Neural cell (in vitro differentiated cells): ENCODE results near the gene TMPRSS2. TPM values are rescaled to one million over a fixed set of nuclear protein-coding genes. Genes with fewer than 3 reads are reported as not detected.

Experiments used
- H2AFZ ChIP-seq: fragments of 200-600, 300-800 bp; sonication (generic), shearing (Covaris generic); 2 replicates; pipeline ENCODE4 v1.6.0; 2014; ENCODE audit warnings: low read depth, mild to moderate bottlenecking, antibody characterized with exemption, low read length, moderate library complexity
- H3F3A ChIP-seq: fragments of 200-600 bp; shearing (Covaris generic); 2 replicates; pipeline ENCODE4 v1.6.1; 2016; ENCODE audit warnings: mild to moderate bottlenecking, moderate library complexity, mixed read lengths, antibody characterized with exemption, low read length; ENCODE audit not compliant: insufficient read depth, poor library complexity, severe bottlenecking
- H3K27ac ChIP-seq: fragments of 200-600, 300-800 bp; sonication (generic), shearing (Covaris generic); 2 replicates; pipeline ENCODE4 v1.5.1; 2014; ENCODE audit warnings: mild to moderate bottlenecking, low read length, moderate library complexity
- H3K27me3 ChIP-seq: fragments of 300-800, 200-600 bp; sonication (generic), shearing (Covaris generic); 2 replicates; pipeline ENCODE4 v1.6.0; 2014; ENCODE audit warnings: mild to moderate bottlenecking, low read depth, low read length, moderate library complexity; ENCODE audit not compliant: insufficient read depth
- H3K36me3 ChIP-seq: fragments of 300-800, 200-600 bp; sonication (generic), shearing (Covaris generic); 2 replicates; pipeline ENCODE4 v1.5.1; 2014; ENCODE audit warnings: mild to moderate bottlenecking, antibody characterized with exemption, low read length, moderate library complexity; ENCODE audit not compliant: insufficient read depth
- H3K4me2 ChIP-seq: fragments of 300-800, 200-600 bp; sonication (generic), shearing (Covaris generic); 2 replicates; pipeline ENCODE4 v1.6.0; 2014; ENCODE audit warnings: mild to moderate bottlenecking, low read length
- H3K4me3 ChIP-seq: fragments of 300-800, 200-600 bp; sonication (generic), shearing (Covaris generic); 2 replicates; pipeline ENCODE4 v1.5.1; 2014; ENCODE audit warnings: mild to moderate bottlenecking, low read length, moderate library complexity
- H3K79me2 ChIP-seq: fragments of 200-600 bp; shearing (Covaris generic); replicated peaks from 2 replicates; pipeline ENCODE4 v1.6.0; 2014; ENCODE audit warnings: mild to moderate bottlenecking, low read length, moderate library complexity; ENCODE audit not compliant: insufficient read depth
- H3K9ac ChIP-seq: fragments of 300-800, 200-600 bp; sonication (generic), shearing (Covaris generic); 2 replicates; pipeline ENCODE4 v1.6.1; 2016; ENCODE audit warnings: mild to moderate bottlenecking, low read length, mixed read lengths
- H3K9me2 ChIP-seq: fragments of 200-600 bp; shearing (Covaris generic); 2 replicates; pipeline ENCODE4 v1.6.1; 2016; ENCODE audit warnings: mild to moderate bottlenecking, low read length, mixed read lengths; ENCODE audit not compliant: insufficient read depth
- H3K9me3 ChIP-seq: fragments of 200-600, 300-800 bp; sonication (generic), shearing (Covaris generic); 2 replicates; pipeline ENCODE4 v1.6.1; 2016; ENCODE audit warnings: mild to moderate bottlenecking, mixed run types, low read length, moderate library complexity, mixed read lengths
- H4K20me1 ChIP-seq: fragments of 200-600 bp; shearing (Covaris generic); 2 replicates; pipeline ENCODE4 v1.6.1; 2016; ENCODE audit warnings: mild to moderate bottlenecking, mixed run types; ENCODE audit not compliant: insufficient read depth
- CTCF ChIP-seq: fragments of 450-650 bp; IDR thresholded peaks from 2 replicates; pipeline ENCODE4 v1.5.1; 2014; ENCODE audit warnings: antibody characterized with exemption, mild to moderate bottlenecking, moderate library complexity; ENCODE audit not compliant: poor library complexity, severe bottlenecking
- EP300 ChIP-seq: fragments of 450-650 bp; conservative IDR thresholded peaks from 2 replicates; pipeline ENCODE4 v1.6.1; 2014; ENCODE audit warnings: antibody characterized with exemption, mild to moderate bottlenecking, moderate library complexity; ENCODE audit not compliant: poor library complexity, severe bottlenecking
- EZH2 ChIP-seq: fragments of 200-600, 300-800 bp; shearing (Covaris generic), sonication (generic); IDR thresholded peaks from 2 replicates; pipeline ENCODE4 v1.6.1; 2014; ENCODE audit warnings: antibody characterized with exemption, low read length, borderline replicate concordance, mild to moderate bottlenecking; ENCODE audit not compliant: insufficient read depth, poor library complexity, severe bottlenecking
- MXI1 ChIP-seq: fragments of 450-650 bp; conservative IDR thresholded peaks from 2 replicates; pipeline ENCODE4 v1.6.1; 2014; ENCODE audit warnings: antibody characterized with exemption, mild to moderate bottlenecking; ENCODE audit not compliant: poor library complexity, severe bottlenecking
- POLR2AphosphoS5 ChIP-seq: IDR thresholded peaks from 2 replicates; pipeline ENCODE4 v1.6.1; 2012
- REST ChIP-seq: IDR thresholded peaks from 2 replicates; pipeline ENCODE4 v1.6.1; 2012; ENCODE audit warnings: borderline replicate concordance
- SMC3 ChIP-seq: fragments of 450-650 bp; conservative IDR thresholded peaks from 2 replicates; pipeline ENCODE4 v1.6.1; 2014; ENCODE audit warnings: antibody characterized with exemption, mild to moderate bottlenecking, moderate library complexity; ENCODE audit not compliant: poor library complexity
- TAF1 ChIP-seq: IDR thresholded peaks from 2 replicates; pipeline ENCODE4 v1.6.1; 2012; ENCODE audit warnings: low read depth
- polyA plus RNA-seq: library from polyadenylated mRNA; depleted of rRNA; stranded (reverse); fragments of >200 nt; gene quantifications from 2 replicates; pipeline ENCODE4 v1.2.3, GENCODE V29; 2014

TMPRSS2 gene
- polyA plus RNA-seq, 1 donor from 2014 or later = not detected

DNA sequence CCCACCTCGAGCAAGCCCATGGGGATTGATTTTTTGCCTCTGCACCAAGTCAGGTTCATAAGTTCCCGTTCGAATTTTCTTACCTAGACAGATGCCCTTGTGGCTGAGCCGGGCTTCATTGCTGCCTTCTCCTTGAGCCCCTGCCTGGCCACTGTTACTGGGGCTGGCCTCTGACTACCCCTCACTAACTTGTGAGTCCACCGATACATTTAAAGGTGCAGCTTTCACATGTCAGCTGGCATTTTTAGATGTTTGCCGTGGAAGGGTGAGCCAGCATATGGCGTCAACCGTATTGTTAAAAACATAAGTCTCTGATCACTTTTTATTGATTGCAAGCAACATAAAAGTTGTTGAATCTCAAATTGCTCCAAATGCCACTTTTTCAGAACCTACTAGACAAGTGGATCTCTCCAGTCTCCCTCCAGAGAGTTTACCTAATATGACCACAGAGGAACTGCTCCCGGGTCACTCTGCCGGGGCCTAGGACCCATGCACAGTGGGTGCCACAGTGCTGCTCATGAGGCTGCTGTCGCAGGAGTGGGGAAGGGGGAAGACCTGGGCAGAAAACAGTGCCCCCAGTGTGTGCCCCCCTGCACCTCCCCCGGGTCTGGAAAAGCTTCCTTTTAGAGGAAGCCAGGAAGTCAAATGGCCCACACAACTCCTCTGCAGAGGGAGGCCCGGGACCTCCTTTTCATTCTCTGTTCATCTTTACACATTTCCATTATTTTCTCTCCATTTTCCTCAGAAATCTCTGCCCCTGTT is 63.1 kb downstream of the TMPRSS2 start:
- H3K27me3 ChIP-seq = no peaks in the 10 kb centered on the region
- no peak overlapping the region for H3K27ac ChIP-seq
- no peaks in the 10 kb centered on the region for H3K36me3 ChIP-seq

DNA sequence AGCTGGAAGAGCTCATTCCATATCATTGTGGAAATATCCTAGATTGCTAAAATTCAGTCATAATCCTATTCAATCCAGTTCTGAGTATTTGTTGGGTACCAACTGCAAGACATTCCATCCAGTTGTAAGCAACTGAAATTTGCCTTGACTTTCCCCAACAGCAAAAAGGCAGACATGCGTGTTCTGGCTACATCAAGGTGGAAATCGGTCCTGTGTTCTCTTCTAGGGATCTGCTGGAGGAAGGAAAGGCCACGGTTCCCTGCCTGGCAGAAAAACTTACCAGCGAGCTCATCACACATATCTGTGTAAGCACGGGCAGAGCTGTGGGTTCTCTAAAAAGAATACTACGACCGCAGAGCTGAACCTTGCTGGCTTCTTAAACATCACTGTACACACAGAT is 64.4 kb downstream of the TMPRSS2 start:
- H3K4me3 ChIP-seq = no peak overlapping the region

More for the DNA sequence above, 63.1 kb downstream of the TMPRSS2 start:
- no peak overlapping the region for H3K4me3 ChIP-seq
- H3K4me2 ChIP-seq = no peak overlapping the region
- TF ChIP-seq EZH2 = no peak
- no peak for TF ChIP-seq POLR2AphosphoS5
- TF ChIP-seq REST = no peak
- TF ChIP-seq CTCF = no peak
- TF ChIP-seq SMC3 = no peak
- TF ChIP-seq MXI1 = no peak
- H3F3A ChIP-seq = no peaks in the 10 kb centered on the region
- H3K9me2 ChIP-seq = no peaks in the 10 kb centered on the region
- no peaks in the 10 kb centered on the region for H3K9me3 ChIP-seq
- H3K79me2 ChIP-seq = no peaks in the 10 kb centered on the region
- H3K9ac ChIP-seq = no peak overlapping the region
- no peaks in the 10 kb centered on the region for H4K20me1 ChIP-seq
- H2AFZ ChIP-seq = no peak overlapping the region

GRCh38 chr21:41442481-41443186 is 65.3 kb downstream of the TMPRSS2 start:
- Histone ChIP-seq H3K9me3 (no peaks in the 10 kb centered on the region), H3K27me3 (no peaks in the 10 kb centered on the region), H3K4me2 (no peak overlapping the region), H3K9me2 (no peaks in the 10 kb centered on the region), H3K4me3 (no peak overlapping the region), H3K27ac (no peak overlapping the region), H3K79me2 (no peaks in the 10 kb centered on the region), H2AFZ (no peak overlapping the region), H3F3A (no peaks in the 10 kb centered on the region), H3K9ac (no peak overlapping the region), H3K36me3 (no peaks in the 10 kb centered on the region), H4K20me1 (no peaks in the 10 kb centered on the region)
- TF ChIP-seq CTCF (no peak), REST (no peak), EP300 (no peak), TAF1 (no peak), EZH2 (no peak), MXI1 (no peak)

More for the DNA sequence above, 64.4 kb downstream of the TMPRSS2 start:
- H2AFZ ChIP-seq = no peak overlapping the region
- no peak overlapping the region for H3K27ac ChIP-seq
- H3F3A ChIP-seq = no peaks in the 10 kb centered on the region
- no peak for TF ChIP-seq POLR2AphosphoS5
- no peaks in the 10 kb centered on the region for H4K20me1 ChIP-seq
- no peak overlapping the region for H3K4me2 ChIP-seq
- H3K9me3 ChIP-seq = no peaks in the 10 kb centered on the region
- no peaks in the 10 kb centered on the region for H3K36me3 ChIP-seq
- no peaks in the 10 kb centered on the region for H3K27me3 ChIP-seq
- H3K9ac ChIP-seq = no peak overlapping the region
- H3K9me2 ChIP-seq = no peaks in the 10 kb centered on the region
- H3K79me2 ChIP-seq = no peaks in the 10 kb centered on the region
